ENCODE data around the gene FNBP1. TPM values are rescaled to one million over a fixed set of nuclear protein-coding genes. Genes with fewer than 3 reads are reported as not detected.

The FNBP1 gene
- total RNA-seq, 1 experiment from 2014 or later, result 2.4 TPM

- no peak for DNase-seq (ENCODE audit: low spot score)
These were observed 2.9 kb upstream of the FNBP1 start for GRCh38 chr9:130045725-130046450.

- no peak for DNase-seq (ENCODE audit: low spot score)
These were observed 950 bp upstream of the FNBP1 start for GRCh38 chr9:130043654-130044623.

GRCh38 chr9:130042406-130042884 is 544 bp downstream of the FNBP1 start:
- no peak for DNase-seq (ENCODE audit: low spot score)

GRCh38 chr9:130041648-130042405 is 1.2 kb downstream of the FNBP1 start:
- DNase-seq (ENCODE audit: low spot score), result no peak

GRCh38 chr9:130040984-130041647 is 1.9 kb downstream of the FNBP1 start:
- no peak for DNase-seq (ENCODE audit: low spot score)

GRCh38 chr9:130039528-130040147 is 3.4 kb downstream of the FNBP1 start:
- DNase-seq (ENCODE audit: low spot score), result no peak

GRCh38 chr9:130036099-130036498 is 6.9 kb downstream of the FNBP1 start:
- DNase-seq (ENCODE audit: low spot score), result no peak

GRCh38 chr9:130034570-130034969 is 8.4 kb downstream of the FNBP1 start:
- DNase-seq (ENCODE audit: low spot score), result no peak

GRCh38 chr9:130030651-130031127 is 12.3 kb downstream of the FNBP1 start:
- DNase-seq (ENCODE audit: low spot score), result no peak

GRCh38 chr9:130029223-130029973 is 13.6 kb downstream of the FNBP1 start:
- DNase-seq (ENCODE audit: low spot score), result no peak

- no peak for DNase-seq (ENCODE audit: low spot score)
These were observed 14.3 kb downstream of the FNBP1 start for GRCh38 chr9:130028493-130029222.

- DNase-seq (ENCODE audit: low spot score), result no peak
These were observed 15.2 kb downstream of the FNBP1 start for GRCh38 chr9:130027533-130028365.

GRCh38 chr9:130026583-130027340 is 16.2 kb downstream of the FNBP1 start:
- no peak for DNase-seq (ENCODE audit: low spot score)

- DNase-seq (ENCODE audit: low spot score), result no peak
These were observed 18.4 kb downstream of the FNBP1 start for GRCh38 chr9:130024597-130024994.

GRCh38 chr9:130023994-130024596 is 18.9 kb downstream of the FNBP1 start:
- no peak for DNase-seq (ENCODE audit: low spot score)

- DNase-seq (ENCODE audit: low spot score), result no peak
These were observed 19.7 kb downstream of the FNBP1 start for GRCh38 chr9:130023144-130023787.
